Measurements from ENCODE around the gene SMIM31.

Gene SMIM31

GRCh38 chr4:164847016-164847415, 93.1 kb downstream of the SMIM31 start:
- TF ChIP-seq CTCF (IDR thresholded peaks at IDR 0.05; ENCODE audit: control extremely low read depth, extremely low read depth, low read depth, missing control alignments): no peak
- no peak for DNase-seq (ENCODE audit: extremely low spot score)
- CTCF ChIA-PET: no interaction called here
- POLR2A ChIA-PET: no interaction called here

DNA sequence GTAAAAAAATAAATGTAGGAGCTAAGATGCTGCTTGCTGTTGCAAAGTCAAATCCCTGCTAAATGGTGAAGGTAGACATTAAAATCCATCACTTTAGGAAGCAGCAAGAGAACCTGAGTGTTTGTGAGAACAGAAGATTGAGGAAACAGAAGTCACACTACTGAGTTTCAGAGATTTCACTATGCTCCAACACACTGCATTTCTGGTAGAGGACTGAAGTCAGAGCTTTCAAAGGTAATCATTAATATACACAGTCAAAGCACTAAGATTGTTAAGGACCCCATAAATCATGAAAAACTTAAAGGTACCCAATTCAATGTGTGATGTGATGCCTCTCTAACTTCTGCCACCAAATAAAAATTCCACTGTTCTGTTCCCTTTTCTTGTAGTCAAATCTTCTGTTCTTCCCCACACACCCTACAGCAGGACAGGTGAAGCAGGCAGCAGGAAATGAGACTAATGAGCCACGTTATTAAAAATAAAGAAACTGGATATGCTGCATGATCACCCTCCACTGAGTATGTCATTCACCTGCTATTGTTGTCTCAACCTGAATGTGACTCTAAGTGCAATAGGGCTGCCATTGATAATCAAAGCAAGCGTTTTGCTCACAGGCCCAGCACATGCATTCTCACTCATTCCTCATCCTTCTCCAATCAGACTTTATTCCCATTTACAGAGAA, 94.2 kb downstream of the SMIM31 start:
- POLR2A ChIA-PET: no interaction called here
- DNase-seq (ENCODE audit: extremely low spot score): no peak
- CTCF ChIA-PET: interaction anchor here (1.6 to 2.5 kb wide), 2 partner anchors 7 to 129 kb away, joined by 5 to 7 read pairs; partner anchors contain the start of gene TRIM61
- no peak for TF ChIP-seq CTCF (IDR thresholded peaks at IDR 0.05; ENCODE audit: control extremely low read depth, extremely low read depth, low read depth, missing control alignments)
